GDM1 (cell line): Measurements from ENCODE around the gene DENND2D.

Experiments used
- DNase-seq: peaks from one replicate; lab custom pipeline; 2025; lab: John Stamatoyannopoulos, UW

The DENND2D gene, protein sequence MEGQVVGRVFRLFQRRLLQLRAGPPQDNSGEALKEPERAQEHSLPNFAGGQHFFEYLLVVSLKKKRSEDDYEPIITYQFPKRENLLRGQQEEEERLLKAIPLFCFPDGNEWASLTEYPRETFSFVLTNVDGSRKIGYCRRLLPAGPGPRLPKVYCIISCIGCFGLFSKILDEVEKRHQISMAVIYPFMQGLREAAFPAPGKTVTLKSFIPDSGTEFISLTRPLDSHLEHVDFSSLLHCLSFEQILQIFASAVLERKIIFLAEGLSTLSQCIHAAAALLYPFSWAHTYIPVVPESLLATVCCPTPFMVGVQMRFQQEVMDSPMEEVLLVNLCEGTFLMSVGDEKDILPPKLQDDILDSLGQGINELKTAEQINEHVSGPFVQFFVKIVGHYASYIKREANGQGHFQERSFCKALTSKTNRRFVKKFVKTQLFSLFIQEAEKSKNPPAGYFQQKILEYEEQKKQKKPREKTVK

GRCh38 chr1:111199881-111200801, at the start of gene DENND2D:
TSS of gene DENND2D (minus strand) at chr1:111200646. CDS start at chr1:111200459, 187 bp downstream.
- DNase-seq = no peak

DNA sequence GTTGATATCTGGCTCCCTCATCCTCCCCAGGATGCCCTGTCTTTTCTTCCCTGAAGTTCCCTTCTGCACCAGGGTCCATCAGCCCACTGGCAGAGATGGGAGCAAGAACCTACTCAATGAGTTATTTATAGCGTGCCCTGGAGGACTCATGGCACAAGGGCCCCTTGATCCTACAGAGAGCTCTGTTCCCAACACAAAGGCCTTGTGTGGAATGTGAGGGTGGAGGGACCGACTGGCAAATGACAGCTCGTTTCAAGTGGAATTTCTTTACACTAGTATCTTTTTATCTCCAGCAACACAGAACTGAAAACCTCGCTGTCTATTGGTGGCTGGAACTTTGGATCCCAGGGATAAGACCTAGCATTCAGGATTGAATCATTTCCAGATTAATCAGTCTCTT, 49.5 kb upstream of the DENND2D start:
- DNase-seq = no peak

- DNase-seq = no peak
These were observed 46.8 kb upstream of the DENND2D start for GRCh38 chr1:111247125-111247838.

- no peak for DNase-seq
These were observed 42.5 kb upstream of the DENND2D start for GRCh38 chr1:111242805-111243523.

DNA sequence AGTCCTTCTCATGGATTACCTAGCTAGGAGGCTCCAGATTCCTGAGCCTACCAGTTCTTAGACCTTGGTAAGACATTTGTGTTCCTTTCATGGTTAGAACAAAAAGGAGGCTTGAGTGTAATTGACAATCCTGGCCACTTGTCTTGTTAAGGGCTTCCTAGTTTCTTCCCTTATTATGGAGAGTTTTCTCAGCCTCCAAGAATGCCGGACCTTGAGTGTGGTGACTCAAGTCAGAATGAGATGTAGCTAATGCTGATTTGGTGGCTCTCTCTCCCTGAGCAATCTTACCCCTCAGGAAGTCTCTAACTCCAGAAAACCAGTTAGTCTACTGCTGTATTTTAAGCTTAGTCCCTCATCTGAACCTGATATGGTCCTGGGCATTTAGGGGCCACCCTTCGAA, 41.4 kb upstream of the DENND2D start:
- DNase-seq = no peak

DNA sequence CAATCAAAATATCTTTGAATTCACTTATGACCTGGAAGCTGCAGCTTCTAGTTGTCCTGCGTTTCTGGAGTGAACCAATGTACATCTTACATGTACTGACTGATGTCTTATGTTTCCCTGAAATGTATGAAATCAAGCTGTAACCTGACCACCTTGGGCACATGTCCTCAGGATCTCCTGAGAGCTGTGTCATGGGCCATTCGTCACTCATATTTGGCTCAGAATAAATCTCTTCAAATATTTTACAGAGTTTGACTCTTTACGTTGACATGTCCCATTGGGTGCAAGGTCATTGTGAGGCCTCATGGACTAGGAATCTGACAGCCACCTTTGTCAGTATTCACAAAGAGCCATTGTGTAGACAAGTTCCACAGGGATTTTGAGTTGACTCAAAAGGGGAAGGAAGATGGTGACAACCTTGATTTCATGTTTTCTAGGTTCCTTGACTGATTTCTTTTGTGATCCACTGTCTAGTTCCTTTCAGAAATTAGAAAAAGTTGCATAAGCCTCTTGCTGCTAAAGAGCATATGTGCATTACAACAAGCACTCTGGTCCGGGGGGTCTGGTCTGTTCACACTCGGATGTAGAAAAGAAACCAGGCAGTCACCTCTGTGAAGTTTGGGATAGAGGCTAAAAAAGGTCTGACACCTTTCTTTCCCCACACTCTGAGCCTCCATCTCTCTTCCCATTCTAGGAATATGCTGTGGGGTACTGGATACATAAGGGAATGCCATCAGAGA, 37.8 kb upstream of the DENND2D start:
- no peak for DNase-seq

DNA sequence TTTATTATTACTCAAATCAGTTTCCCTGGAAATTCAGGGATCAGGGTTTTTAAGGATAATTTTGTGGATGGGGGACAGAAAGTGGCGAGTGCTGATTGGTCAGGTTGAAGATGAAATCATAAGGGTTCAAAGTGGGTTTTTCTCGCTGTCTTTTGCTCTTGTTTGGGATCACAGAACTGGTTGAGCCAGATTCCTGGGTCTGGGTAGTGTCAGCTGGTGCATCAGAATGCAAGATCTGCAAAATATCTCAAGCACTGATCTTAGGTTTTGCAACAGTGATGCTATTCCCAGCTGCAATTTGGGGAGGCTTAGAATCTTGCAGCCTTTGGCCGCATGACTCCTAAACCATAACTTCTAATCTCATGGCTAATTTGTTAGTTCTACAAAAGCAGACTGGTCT, 36.4 kb upstream of the DENND2D start:
- no peak for DNase-seq

DNA sequence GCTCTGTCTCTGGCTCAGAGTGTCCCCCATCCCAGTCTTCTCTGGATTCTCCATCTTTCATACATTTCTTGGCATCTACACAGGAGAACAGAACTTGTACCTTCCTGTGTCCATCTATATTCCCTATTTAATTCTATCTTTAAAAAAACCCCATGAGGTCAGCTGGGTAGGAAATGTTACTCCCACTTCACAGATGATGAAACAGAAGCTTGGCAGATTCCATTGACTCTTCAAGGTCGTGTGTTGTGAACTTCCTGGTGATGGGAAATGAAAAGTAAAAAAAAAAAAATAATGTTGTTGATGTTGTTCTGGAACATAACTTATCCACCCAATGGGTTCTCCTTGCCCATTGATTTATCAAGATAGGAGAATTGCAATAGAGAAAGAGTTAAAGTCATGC, 35.9 kb upstream of the DENND2D start:
- DNase-seq = no peak

DNA sequence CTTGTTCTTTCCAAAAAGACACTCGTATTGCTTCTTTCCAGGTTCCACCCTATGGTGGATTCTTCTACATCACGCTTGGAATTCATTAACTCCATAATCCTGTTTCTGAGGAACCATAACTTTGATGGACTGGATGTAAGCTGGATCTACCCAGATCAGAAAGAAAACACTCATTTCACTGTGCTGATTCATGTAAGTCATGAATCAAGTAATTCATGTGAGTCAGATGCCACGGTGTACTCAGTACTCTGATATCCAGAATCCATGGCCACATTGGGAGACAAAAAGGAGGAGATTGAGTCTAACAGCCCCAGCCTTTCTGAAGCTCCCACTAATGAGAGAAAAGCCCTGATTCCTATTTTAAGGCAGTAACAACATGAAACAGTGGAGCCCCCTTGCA, 34.4 kb upstream of the DENND2D start:
- no peak for DNase-seq

GRCh38 chr1:111234258-111234657, 33.8 kb upstream of the DENND2D start:
- DNase-seq = no peak

DNA sequence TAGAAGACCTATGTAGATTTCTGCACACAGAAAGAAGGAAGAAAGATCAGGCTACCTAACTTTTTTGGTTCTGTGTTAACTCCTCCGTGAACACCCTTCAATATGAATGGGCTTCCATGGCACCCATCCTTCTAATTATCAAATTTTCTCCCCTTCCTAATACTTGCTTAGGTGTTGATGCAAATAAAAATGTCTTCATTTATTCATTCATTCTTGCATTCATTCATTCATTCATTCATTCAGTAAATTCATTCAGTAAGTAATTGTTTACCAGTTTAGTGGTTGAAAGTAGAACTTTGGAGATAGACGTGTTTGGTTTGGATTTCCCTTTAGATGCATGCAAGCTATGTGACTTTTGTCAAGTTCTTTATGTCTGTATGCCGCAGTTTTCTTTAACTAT, 31.7 kb upstream of the DENND2D start:
- no peak for DNase-seq

DNA sequence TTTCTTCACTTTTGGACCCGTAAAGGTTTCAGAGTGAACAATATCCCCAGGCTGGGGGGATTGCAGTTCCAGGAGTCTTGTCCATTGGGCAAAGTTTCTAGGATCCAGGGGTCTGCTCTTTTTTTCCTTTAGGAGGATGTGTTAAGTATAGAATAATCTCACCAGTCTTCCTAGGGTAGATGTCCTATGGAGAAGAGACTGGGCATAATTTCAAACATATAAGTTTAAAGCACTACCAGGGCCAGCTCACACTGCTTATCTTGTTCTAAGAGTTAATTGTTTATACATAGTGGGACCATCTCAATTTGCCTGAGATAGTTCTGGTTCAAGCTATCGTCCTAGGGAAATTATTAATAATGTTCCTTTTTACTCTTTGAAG, 28.3 kb upstream of the DENND2D start:
- no peak for DNase-seq

DNA sequence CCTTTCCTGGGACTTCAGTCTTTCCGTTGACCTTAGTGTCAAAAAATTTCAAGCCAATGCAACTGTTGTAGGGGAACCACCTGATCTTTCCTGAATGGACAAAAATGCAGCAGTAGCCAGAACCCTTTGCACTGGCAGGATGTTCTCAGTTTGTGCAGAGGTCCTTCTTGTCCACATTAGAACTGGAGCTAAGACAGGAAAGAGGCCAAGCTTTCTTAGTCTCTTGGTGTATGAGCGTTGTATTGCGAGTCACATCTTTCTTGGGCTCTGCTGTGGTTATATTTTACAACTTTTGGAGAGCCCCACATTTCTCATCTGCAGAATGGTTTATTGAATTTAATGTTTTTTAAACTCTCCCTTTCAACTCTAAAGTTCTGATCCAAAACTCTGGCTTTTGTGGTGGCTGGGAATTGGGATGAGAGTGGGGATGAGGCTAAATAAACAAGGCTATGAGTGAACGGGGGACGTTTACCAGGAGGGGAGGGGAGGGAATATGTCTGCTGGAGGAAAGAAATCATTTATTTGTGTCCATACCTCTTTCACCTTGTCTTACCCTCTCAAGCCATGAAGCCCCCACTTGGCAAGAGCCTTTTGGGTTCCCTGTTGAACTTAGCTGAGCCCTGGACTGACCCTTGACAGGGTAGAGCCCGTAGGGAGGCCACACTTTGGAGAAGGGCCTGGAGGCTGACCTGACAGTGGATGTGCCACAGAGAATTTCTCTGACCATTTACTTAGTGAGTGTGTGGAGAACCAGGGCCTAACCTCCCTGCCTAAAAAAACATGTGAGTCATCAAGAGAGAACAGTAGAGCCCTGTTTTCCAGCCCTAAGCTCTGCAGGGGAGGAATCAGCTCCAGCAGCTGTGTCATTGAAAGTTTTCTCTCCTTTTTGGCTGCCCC, 27.7 kb upstream of the DENND2D start:
- no peak for DNase-seq

- no peak for DNase-seq
These were observed 27.0 kb upstream of the DENND2D start, which contains the start of gene CHI3L2 for GRCh38 chr1:111227434-111227833. TSS of gene CHI3L2 (plus strand) at chr1:111227713. CDS start at chr1:111227730, 17 bp downstream.

DNA sequence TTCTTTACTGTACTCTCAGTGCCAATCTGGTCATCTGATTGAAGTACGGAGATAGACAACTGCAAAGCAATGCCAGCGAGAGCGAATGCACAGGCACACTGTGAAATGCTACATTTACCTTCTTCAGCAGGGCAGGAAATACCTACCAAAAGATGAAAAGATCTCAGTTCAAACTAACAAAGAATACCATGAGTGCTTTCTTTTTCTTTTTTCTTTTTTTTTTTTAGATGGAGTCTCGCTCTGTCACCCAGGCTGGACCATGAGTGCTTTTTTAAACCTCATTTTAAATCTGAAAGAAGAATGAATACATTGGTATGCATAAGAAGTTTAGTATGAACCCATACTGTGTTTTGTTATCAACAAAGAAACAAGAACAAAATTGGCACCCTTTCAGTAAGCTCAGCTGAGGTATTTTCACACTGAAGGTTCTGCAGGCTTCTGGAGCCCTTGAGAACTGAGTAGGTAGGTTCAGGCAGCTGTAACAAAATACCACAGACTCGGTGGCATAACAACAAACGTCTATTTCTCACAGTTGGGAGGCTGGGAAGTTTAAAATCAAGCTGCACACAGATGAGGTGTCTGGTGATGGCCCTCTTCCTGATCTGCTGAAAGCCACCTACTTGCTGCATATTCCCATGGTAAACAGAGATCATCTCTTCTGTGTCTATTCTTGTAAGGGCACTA, 25.4 kb upstream of the DENND2D start:
- no peak for DNase-seq

- DNase-seq = no peak
These were observed 24.6 kb upstream of the DENND2D start for GRCh38 chr1:111225091-111225490.

GRCh38 chr1:111223126-111223685, 22.8 kb upstream of the DENND2D start:
- no peak for DNase-seq

DNA sequence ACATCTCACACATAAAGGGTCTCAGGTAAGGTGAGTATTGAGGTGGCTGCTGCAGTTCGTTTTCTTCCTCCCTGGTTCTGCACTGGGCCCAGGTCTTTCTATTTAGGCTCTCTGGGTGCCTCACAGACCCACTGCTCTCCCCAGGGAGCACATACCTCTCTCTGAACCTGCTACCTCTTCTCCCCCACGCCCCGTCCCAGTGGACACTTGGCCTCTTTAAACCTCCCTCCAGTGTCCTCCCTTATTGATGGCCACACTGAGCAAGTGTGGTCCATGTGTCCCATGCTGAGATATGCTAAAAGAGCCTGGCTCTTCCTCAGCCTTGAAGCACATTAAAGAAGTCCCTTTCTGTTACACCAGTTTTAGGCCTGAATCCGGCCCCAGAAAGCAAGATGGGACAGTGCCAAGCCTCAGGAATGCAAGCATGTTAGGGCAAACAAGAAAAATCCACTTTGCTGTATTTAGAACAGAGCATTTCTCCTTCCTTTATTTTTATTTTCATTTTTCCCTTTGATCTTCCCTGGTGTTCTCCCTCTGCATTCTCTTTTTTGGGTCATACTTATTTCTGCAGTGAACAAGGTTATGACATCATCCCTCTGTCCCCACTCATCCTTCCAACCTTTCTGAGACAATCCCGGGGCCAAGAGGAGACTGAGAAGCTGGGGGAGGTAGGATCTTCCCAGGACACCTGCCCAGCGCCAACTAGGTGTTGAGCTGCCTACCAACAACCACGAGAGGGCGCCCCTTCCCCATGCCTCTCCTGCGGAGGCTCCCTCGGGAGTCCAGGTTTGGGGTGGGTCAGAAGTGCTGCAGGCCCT, 22.1 kb upstream of the DENND2D start:
- peak; percentile 58 for DNase-seq
